HG02763 (cell line): ENCODE measurements around the gene ERP44.

Source experiments
- ATAC-seq: cut with Tn5 transposase; IDR thresholded peaks from one replicate; pipeline ENCODE4 v1.9.1; 2021; ENCODE audit warnings: mild to moderate bottlenecking, moderate library complexity; ENCODE audit not compliant: unreplicated experiment

Gene ERP44

DNA sequence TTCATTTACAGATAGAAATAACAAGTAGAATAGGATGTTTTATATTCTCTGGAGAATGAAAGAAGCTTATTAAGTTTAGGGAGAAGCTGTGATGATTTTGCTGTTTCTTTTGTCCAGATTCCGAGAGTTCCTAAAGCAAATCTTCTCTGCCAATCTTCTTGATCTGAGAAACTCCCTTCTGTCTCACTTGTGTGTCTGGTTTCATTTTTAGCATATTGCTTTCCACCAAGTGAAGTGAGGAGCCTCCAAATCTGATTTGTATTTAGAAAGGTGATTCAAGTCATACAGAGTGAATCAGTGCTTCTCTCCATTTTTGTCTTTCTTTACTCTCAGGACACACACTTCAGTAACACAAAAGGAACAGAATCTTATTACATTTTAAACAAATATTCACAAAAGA lies 144.0 kb downstream of the ERP44 start:
- ATAC-seq = no peak

DNA sequence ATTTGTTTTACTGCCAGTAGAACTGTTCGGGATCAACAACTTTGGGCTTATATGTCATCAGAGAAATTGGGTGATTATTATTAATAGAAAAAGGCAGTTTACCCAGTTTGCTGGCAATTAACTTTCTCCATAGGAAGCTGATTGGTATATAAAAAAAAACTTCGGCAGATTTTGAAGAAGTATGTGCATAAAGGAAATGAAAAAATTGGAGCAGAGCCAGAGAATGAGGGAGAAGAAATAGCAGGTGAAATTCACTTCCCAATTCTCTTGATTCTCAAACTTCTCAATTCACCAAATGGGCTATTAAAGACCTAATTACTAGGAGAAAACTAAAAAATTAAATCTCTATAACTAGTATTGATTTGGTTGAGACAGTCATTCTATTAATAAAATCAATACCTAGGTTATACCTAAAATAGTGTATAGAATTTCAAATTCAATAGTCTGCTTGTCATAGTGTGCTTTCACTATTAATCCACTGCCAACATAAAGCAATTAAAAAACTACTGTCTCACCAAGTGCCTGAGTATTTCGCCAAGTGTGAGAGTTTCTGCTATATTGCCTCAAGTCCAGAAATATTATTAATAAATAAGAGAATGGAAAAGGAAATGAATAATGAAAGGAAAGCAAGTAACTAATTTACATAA lies 144.8 kb downstream of the ERP44 start:
- no peak for ATAC-seq

DNA sequence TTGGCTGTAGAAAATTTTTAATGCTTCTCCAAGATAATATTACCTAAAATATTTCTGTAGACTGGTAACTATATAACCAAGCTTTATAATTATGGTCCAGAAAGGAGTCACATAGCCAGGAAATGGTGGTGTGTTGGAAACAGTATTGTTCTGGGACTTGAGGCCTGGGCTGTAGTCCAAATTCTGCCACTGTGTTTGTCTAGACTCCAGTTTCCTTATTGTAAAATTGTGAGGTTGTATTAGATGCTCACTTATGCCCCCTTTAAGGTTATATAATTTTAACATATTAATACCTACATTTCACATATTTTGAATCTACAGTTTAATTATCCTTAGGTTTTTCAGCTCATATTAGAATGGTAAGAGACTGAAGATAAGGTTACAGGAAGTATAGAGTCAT lies 149.9 kb downstream of the ERP44 start:
- ATAC-seq = no peak

DNA sequence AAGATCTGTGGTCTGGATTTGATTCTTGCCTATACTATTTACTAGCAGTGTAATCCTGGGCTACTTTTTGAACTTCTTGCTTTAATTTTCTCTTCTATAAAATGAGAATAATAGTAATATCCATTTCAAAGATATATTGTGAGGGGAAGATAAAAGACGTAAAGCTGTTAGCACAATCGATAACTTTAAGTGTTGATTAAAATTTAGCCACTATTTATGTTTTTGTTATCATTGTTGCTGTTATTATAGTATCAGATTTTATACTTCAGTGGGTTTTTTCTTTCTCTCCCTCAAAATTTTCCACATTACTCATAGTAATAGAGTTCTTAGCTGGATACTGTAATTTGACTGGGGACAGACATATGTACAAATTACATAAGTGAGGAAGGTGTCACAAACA lies 150.3 kb downstream of the ERP44 start:
- no peak for ATAC-seq

DNA sequence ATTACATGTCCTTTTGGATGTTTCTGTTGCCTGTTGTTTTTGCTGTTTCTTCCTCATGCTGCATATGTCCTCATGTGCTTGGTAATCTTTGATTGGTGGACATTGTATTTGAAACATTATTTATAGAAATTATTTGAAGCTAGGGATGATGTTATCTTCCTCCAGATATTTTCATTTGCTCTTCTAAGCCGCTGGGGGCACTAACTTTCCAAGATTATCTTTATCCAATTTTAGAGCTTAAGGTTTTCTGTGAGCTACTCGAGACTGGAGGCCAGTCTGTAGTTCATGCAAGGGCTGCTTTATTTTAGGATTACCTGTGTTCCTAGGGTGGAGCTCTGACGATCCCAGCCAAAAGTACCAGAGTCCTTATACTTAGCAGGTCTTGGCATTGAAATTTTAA lies 151.4 kb downstream of the ERP44 start:
- no peak for ATAC-seq

DNA sequence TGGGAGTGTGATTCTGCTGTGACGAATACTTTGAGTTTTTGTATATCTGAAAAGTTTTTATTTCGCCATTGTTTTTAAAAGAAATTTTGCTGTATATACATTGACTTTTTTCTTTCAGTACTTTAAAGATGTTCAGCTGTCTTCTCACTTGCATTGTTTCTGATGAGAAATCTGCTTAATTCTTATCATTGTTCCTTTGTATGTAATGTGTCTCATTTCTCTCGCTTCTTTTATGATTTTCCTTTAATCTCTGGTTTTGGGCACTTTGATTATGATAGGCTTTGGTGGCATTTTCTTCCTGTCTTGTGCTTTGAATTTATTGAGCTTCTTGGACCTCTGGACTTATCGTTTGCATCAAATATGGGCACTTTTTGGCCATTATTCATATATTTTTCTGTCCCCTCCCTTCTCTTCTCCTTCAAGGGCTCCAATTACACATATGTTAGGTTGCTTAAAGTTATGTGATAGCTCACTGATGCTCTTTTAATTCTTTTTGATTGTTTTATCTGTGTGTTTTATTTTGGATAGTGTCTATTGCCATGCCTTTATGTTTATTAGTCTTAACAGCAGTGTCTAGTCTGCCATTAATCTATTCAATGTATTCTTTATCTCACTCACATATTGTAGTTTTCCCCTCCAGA lies 161.7 kb downstream of the ERP44 start:
- ATAC-seq = no peak

DNA sequence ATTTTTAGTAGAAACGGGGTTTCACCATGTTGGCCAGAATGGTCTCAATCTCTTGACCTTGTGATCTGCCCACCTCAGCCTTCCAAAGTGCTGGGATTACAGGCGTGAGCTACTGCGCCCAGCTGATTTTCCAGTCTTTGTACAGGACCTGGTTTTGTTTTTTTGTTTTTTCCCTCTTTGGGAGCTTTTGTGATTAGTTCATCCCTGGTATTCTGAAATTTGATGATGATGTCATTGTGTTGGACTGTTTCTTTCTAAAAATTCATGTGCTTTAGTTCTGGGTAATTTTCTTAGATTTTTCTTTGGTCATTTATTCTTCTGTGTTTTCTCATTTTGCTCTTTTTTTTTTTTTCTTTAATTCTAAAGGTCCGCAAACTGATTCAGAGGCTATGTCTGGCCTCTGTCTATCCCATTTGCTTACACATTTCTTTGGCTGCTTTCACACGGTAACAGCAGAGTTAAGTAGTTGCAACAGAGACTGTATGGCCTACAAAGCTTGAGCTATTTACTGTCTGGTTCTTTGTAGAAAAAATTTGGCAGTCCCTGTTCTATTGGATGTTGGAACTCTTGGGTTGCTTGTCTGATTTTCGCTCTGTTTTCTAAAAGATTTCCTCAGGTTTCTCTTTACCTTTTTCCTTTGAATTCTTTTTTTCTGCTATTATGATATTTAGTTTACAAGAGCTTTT lies 167.5 kb downstream of the ERP44 start:
- ATAC-seq = no peak

DNA sequence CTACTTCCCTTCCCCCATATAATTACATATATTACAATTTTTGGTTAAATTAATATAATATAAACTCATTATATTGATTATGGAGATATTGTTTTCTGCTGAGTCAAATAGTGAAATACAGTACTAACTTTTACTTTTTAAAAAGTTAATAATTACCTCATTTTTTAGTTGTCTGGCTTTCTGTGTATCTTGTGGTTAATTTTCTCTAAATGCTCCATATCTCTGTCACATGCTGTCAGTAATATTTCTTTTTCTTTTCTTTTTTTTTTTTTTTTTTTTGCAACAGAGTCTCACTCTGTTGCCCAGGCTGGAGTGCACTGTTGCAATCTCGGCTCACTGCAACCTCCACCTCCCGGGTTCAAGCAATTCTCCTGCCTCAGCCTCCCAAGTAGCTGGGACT lies 169.1 kb downstream of the ERP44 start:
- no peak for ATAC-seq
